GM19238 (cell line): ENCODE results near the gene SDC3.

ENCODE experiments used
- DNase-seq: peaks from one replicate; pipeline ENCODE4 v3.0.0; 2011; ENCODE audit warnings: low spot score; ENCODE audit not compliant: insufficient read length

Gene SDC3

DNA sequence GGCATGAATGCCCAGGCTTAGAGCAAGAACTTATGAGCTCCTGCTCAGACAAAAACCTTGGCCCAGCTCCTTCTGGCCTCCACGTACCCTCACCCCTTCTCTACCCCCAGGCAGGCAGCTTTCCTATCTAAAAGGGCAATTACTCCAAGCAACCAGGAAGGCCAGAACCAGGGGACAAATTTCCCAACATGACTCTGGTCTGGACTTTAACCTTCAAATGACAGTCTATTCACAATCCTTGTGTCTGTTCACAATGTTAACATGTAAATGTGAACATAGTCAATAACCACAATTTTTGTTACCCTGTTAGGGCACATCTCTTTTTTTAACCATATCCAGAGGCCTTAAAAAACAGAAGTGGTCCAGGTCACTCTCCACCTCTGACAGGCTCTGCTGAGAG, 86.6 kb downstream of the SDC3 start:
- no peak for DNase-seq

DNA sequence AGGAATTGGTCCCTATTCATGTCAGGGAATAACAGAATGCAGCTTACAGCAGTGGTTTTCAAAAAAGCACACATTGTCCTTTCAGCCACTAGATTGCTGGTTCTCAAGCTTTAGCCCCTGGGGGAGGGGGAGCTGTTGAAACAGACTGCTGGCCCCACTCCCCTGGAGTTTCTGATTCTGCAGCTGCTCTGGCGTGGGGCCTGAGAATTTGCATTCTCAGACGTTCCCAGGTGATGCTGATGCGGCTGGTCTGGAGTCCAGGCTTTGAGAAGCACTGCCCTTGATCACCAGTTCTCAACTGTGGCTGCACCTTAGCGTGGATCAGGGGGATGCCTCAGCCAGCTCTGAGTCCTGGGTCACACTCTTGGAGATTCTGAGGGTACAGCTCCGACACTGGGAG, 88.3 kb downstream of the SDC3 start:
- no peak for DNase-seq
